NCI-H2196 treated with DMSO at 0.1 percent for 48 hours (cell line): ENCODE measurements around the gene UNC119B.

Experiments
- DNase-seq: peaks from one replicate; lab custom pipeline; 2025; ENCODE audit not compliant: unreplicated experiment; lab: John Stamatoyannopoulos, UW

UNC119B gene

GRCh38 chr12:120761519-120761934, 51.3 kb downstream of the UNC119B start:
- DNase-seq = no peak

- DNase-seq = no peak
Observed at GRCh38 chr12:120762086-120762485, 51.8 kb downstream of the UNC119B start.

GRCh38 chr12:120763250-120763649, 53.0 kb downstream of the UNC119B start:
- no peak for DNase-seq

GRCh38 chr12:120764816-120765215, 54.6 kb downstream of the UNC119B start:
- no peak for DNase-seq

GRCh38 chr12:120766566-120766965, 56.3 kb downstream of the UNC119B start:
- no peak for DNase-seq

GRCh38 chr12:120767071-120768024, 57.1 kb downstream of the UNC119B start:
- DNase-seq = no peak

- no peak for DNase-seq
Observed at GRCh38 chr12:120771097-120771496, 60.8 kb downstream of the UNC119B start.
